GM12878 (cell line): ENCODE measurements around the gene SLC11A1. TPM values are rescaled to one million over a fixed set of nuclear protein-coding genes. Genes with fewer than 3 reads are reported as not detected.

Experiments used
- ATAC-seq: fragments of 200-7000 bp; cut with Tn5 transposase; 3 replicates; pipeline ENCODE4 v1.9.1; 2020; ENCODE audit warnings: mild to moderate bottlenecking, moderate library complexity
- BruUV-seq: library from RNA; stranded (reverse); fragments of 400-500 nt; replicated peaks from 2 replicates; lab custom pipeline; 2021; lab: Mats Ljungman, UMichigan
- CTCF ChIA-PET: fragments of 300-600 bp; sonication (Branson Sonifier 250); formaldehyde crosslinking; extraction: SDS; loops from one replicate; lab custom pipeline; 2021; ENCODE audit warnings: inconsistent platforms; lab: Yijun Ruan, JAX
- POLR2A ChIA-PET: fragments of 350-600 bp; formaldehyde crosslinking; extraction: SDS; loops from one replicate; lab custom pipeline; 2021; ENCODE audit warnings: inconsistent platforms; lab: Charles Lee
- RAD21 ChIA-PET: fragments of 300-600 bp; sonication (Branson Sonifier 250); formaldehyde crosslinking; loops from one replicate; lab custom pipeline; 2023; ENCODE audit warnings: antibody characterized with exemption; ENCODE audit not compliant: unreplicated experiment; lab: Charles Lee
- SMC1A ChIA-PET: fragments of 300-600 bp; sonication (Branson Sonifier 250); formaldehyde crosslinking; loops from one replicate; lab custom pipeline; 2023; ENCODE audit not compliant: unreplicated experiment, uncharacterized antibody; lab: Charles Lee
- DNase-seq: peaks from one replicate; pipeline ENCODE4 v3.0.0-alpha.2; 2011; ENCODE audit warnings: low read depth, low spot score
- FAIRE-seq: peaks from 3 replicates; lab custom pipeline; 2011; peaks lifted over from hg19 to GRCh38; lab: Jason Lieb, UNC
- H2AFZ ChIP-seq: 2 replicates; pipeline ENCODE4 v1.6.0; 2011; ENCODE audit warnings: low read depth, low read length, control low read depth; ENCODE audit not compliant: control insufficient read depth
- H3K27ac ChIP-seq: 2 replicates; pipeline ENCODE4 v1.5.1; 2011; ENCODE audit warnings: control low read depth; ENCODE audit not compliant: control insufficient read depth, insufficient read depth
- H3K27me3 ChIP-seq, 2 experiments: replicated peaks in 1 of 2; 2 replicates each; pipeline versions ENCODE4 v1.6.0 to v1.6.1; 2011; ENCODE audit warnings: low read length in 1 of 2; ENCODE audit not compliant: control insufficient read depth in 2 of 2, insufficient read depth in 2 of 2
- H3K36me3 ChIP-seq, 2 experiments: 2 replicates each; pipeline ENCODE4 v1.5.1; 2011; ENCODE audit warnings: low read length in 1 of 2; ENCODE audit not compliant: control insufficient read depth in 2 of 2, insufficient read depth in 2 of 2
- H3K4me1 ChIP-seq: 2 replicates; pipeline ENCODE4 v1.6.1; 2011; ENCODE audit warnings: mild to moderate bottlenecking, low read length, moderate library complexity, mixed read lengths; ENCODE audit not compliant: control insufficient read depth, insufficient read depth
- H3K4me2 ChIP-seq: 2 replicates; pipeline ENCODE4 v1.6.0; 2011; ENCODE audit warnings: control low read depth; ENCODE audit not compliant: control insufficient read depth, insufficient read depth
- H3K4me3 ChIP-seq: fragments of 200-600 bp; sonication (generic); 2 replicates; pipeline ENCODE4 v1.5.1; 2016
- H3K79me2 ChIP-seq: 2 replicates; pipeline ENCODE4 v1.6.0; 2011; ENCODE audit warnings: low read length; ENCODE audit not compliant: control insufficient read depth, insufficient read depth
- H3K9ac ChIP-seq: 2 replicates; pipeline ENCODE4 v1.8.0; 2011; ENCODE audit warnings: low read length, control low read depth, mixed read lengths; ENCODE audit not compliant: control insufficient read depth, insufficient read depth
- H3K9me3 ChIP-seq: replicated peaks from 3 replicates; pipeline ENCODE4 v1.5.1; 2011; ENCODE audit warnings: mild to moderate bottlenecking, low read length; ENCODE audit not compliant: control insufficient read depth, insufficient read depth
- H4K20me1 ChIP-seq: 2 replicates; pipeline ENCODE4 v1.6.0; 2011; ENCODE audit not compliant: control insufficient read depth, insufficient read depth
- ATF7 ChIP-seq: fragments of 450-650 bp; IDR thresholded peaks from 2 replicates; pipeline ENCODE4 v1.6.1; 2016; ENCODE audit warnings: low read depth, mild to moderate bottlenecking
- FOXM1 ChIP-seq: IDR thresholded peaks from 2 replicates; pipeline ENCODE4 v1.6.1; 2012; ENCODE audit warnings: low read depth, mild to moderate bottlenecking, inconsistent platforms, low read length, moderate library complexity
- IKZF1 ChIP-seq: fragments of 450-650 bp; conservative IDR thresholded peaks from 2 replicates; pipeline ENCODE4 v1.6.1; 2017; ENCODE audit warnings: antibody characterized with exemption, mild to moderate bottlenecking
- JUNB ChIP-seq: IDR thresholded peaks from 2 replicates; pipeline ENCODE4 v1.6.1; 2016; ENCODE audit warnings: antibody characterized with exemption, mild to moderate bottlenecking
- KDM1A ChIP-seq: fragments of 200-600 bp; sonication (generic); IDR thresholded peaks from 2 replicates; pipeline ENCODE4 v1.6.1; 2016; ENCODE audit warnings: borderline replicate concordance
- LARP7 ChIP-seq: fragments of 450-650 bp; IDR thresholded peaks from 2 replicates; pipeline ENCODE4 v1.6.1; 2017; ENCODE audit warnings: mild to moderate bottlenecking
- MYC ChIP-seq: IDR thresholded peaks from 2 replicates; pipeline ENCODE4 v1.6.1; 2011; ENCODE audit warnings: mild to moderate bottlenecking, low read length, moderate library complexity, inconsistent platforms; ENCODE audit not compliant: insufficient read depth, insufficient replicate concordance, insufficient read length, severe bottlenecking
- PAX5 ChIP-seq: IDR thresholded peaks from 2 replicates; pipeline ENCODE4 v1.6.1; 2011; ENCODE audit warnings: low read depth, low read length, borderline replicate concordance
- RAD21 ChIP-seq: IDR thresholded peaks from 2 replicates; pipeline ENCODE4 v1.6.1; 2011; ENCODE audit warnings: mild to moderate bottlenecking, low read depth, low read length, moderate library complexity; ENCODE audit not compliant: insufficient read depth
- ZBTB11 ChIP-seq: fragments of 450-650 bp; formaldehyde crosslinking; IDR thresholded peaks from 2 replicates; pipeline ENCODE4 v1.5.0; 2022; ENCODE audit warnings: mild to moderate bottlenecking, missing genetic modification characterization
- WGBS: methylation state at CpG from one replicate; pipeline ENCODE4 v1.1.6; 2016; ENCODE audit warnings: low lambda C conversion rate; ENCODE audit not compliant: insufficient replicate concordance, insufficient coverage; ENCODE audit errors: missing lambda C conversion rate; 5-methylcytosine and 5-hydroxymethylcytosine counted together
- in situ Hi-C: fragments of 300-500 bp; cut with MboI; formaldehyde crosslinking; loops from 9 replicates; pipeline ENCODE4 v1.14.3; 2018; ENCODE audit warnings: mixed read lengths
- intact Hi-C: fragments of 100-400 bp; cut with micrococcal nuclease; formaldehyde crosslinking; loops from one replicate; pipeline ENCODE4 v1.14.2; 2022; ENCODE audit not compliant: unreplicated experiment
- polyA plus RNA-seq, 11 experiments: library from polyadenylated mRNA; depleted of rRNA in 4 of 11; unstranded in 6 of 11; stranded (reverse) in 5 of 11; fragments of >200 nt; fragmentation: Nextera tagmentation in 4 of 11; fragmentation: Illumina TruSeq in 1 of 11; extraction: Ambion mirVana in 4 of 11; extraction: Trizol in 1 of 11; gene quantifications; 1 replicate in 1 of 11; 2 replicates in 10 of 11; pipeline versions ENCODE4 v1.2.1 to v1.2.3, GENCODE V29; 2011 to 2016; ENCODE audit warnings: inconsistent platforms in 2 of 11, missing spikeins in 2 of 11, low read depth in 1 of 11
- total RNA-seq, 4 experiments: library from RNA; depleted of rRNA in 3 of 4; stranded (reverse); fragments of >200 nt in 3 of 4; fragmentation: Illumina TruSeq in 1 of 4; extraction: Trizol in 1 of 4; gene quantifications; 2 replicates each; pipeline versions ENCODE4 v1.2.1 to v1.2.3, GENCODE V29; 2013 to 2021
- TF ChIP-seq, protein P1 (sequence below): fragments of 450-650 bp; IDR thresholded peaks from 2 replicates; pipeline ENCODE4 v1.6.1; 2018; ENCODE audit warnings: mild to moderate bottlenecking, low read depth, moderate library complexity; ENCODE audit not compliant: partially characterized antibody
- TF ChIP-seq, protein P2 (sequence below): IDR thresholded peaks from 2 replicates; pipeline ENCODE4 v1.6.1; 2011; ENCODE audit warnings: mild to moderate bottlenecking, low read depth, low read length, moderate library complexity; ENCODE audit not compliant: insufficient replicate concordance

The SLC11A1 gene
- total and polyA plus RNA-seq, 10 of the 15 experiments (the other 5 are each of a cell fraction or from before 2014, with no cell fraction given), result 0.03 to 0.38 (median 0.12) TPM

- POLR2A ChIA-PET, result interaction anchor here (0.7 kb wide), 1 partner anchor 283 kb away, joined by 3 read pairs; no protein-coding TSS in a partner anchor
- no peak overlapping the region for H3K9ac ChIP-seq
- no peak for ATAC-seq
Observed at GRCh38 chr2:218363736-218364135, 18.3 kb upstream of the SLC11A1 start.

More at GRCh38 chr2:218363736-218364135, 18.3 kb upstream of the SLC11A1 start:
- CTCF ChIA-PET, result interaction anchor here (0.6 to 1.4 kb wide), 5 partner anchors 9 to 94 kb away, joined by 3 to 4 read pairs (median 3); no protein-coding TSS in a partner anchor
- RAD21 ChIA-PET, result interaction anchor here (1.7 kb wide), 1 partner anchor 73 kb away, joined by 7 read pairs; no protein-coding TSS in a partner anchor
- DNase-seq (no peak), FAIRE-seq (no peak)
- SMC1A ChIA-PET, result no interaction called here
- in situ Hi-C loops, result no loop called here
- Histone ChIP-seq H3K27me3 (no peaks in the 10 kb centered on the region), H3K4me2 (no peak overlapping the region), H2AFZ (no peak overlapping the region), H3K27ac (no peak overlapping the region), H3K4me3 (no peak overlapping the region), H3K79me2 (no peaks in the 10 kb centered on the region), H3K36me3 (no peaks in the 10 kb centered on the region), H3K9me3 (no peaks in the 10 kb centered on the region; the same call in 2 of the 3 replicates), H4K20me1 (no peaks in the 10 kb centered on the region), H3K4me1 (peaks cover 12% of the 10 kb centered on the region)
- WGBS, result 91% methylated on average over 3 of the region's 3 CpGs
- BruUV-seq, result no TSS peak
- no peak for TF ChIP-seq LARP7
- no peak for TF ChIP-seq JUNB
- TF ChIP-seq, protein P1, sequence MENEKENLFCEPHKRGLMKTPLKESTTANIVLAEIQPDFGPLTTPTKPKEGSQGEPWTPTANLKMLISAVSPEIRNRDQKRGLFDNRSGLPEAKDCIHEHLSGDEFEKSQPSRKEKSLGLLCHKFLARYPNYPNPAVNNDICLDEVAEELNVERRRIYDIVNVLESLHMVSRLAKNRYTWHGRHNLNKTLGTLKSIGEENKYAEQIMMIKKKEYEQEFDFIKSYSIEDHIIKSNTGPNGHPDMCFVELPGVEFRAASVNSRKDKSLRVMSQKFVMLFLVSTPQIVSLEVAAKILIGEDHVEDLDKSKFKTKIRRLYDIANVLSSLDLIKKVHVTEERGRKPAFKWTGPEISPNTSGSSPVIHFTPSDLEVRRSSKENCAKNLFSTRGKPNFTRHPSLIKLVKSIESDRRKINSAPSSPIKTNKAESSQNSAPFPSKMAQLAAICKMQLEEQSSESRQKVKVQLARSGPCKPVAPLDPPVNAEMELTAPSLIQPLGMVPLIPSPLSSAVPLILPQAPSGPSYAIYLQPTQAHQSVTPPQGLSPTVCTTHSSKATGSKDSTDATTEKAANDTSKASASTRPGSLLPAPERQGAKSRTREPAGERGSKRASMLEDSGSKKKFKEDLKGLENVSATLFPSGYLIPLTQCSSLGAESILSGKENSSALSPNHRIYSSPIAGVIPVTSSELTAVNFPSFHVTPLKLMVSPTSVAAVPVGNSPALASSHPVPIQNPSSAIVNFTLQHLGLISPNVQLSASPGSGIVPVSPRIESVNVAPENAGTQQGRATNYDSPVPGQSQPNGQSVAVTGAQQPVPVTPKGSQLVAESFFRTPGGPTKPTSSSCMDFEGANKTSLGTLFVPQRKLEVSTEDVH, result no peak
- TF ChIP-seq MYC, result no peak
- no peak for TF ChIP-seq PAX5
- no peak for TF ChIP-seq ZBTB11
- no peak for TF ChIP-seq RAD21
- TF ChIP-seq ATF7, result no peak
- no peak for TF ChIP-seq IKZF1
- TF ChIP-seq, protein P2, sequence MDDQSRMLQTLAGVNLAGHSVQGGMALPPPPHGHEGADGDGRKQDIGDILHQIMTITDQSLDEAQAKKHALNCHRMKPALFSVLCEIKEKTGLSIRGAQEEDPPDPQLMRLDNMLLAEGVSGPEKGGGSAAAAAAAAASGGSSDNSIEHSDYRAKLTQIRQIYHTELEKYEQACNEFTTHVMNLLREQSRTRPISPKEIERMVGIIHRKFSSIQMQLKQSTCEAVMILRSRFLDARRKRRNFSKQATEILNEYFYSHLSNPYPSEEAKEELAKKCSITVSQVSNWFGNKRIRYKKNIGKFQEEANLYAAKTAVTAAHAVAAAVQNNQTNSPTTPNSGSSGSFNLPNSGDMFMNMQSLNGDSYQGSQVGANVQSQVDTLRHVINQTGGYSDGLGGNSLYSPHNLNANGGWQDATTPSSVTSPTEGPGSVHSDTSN, result no peak
- no peak for TF ChIP-seq KDM1A
- no peak for TF ChIP-seq FOXM1
- intact Hi-C loops, result no loop called here
